ENCODE data around the gene MTMR10. TPM values are rescaled to one million over a fixed set of nuclear protein-coding genes. Genes with fewer than 3 reads are reported as not detected.

MTMR10 gene
- 16.8 TPM for total RNA-seq

GRCh38 chr15:30991255-30992235, at the start of gene MTMR10:
MTMR10 (minus strand) TSS chr15:30991628; CDS start chr15:30991506, 122 bp downstream.

DNA sequence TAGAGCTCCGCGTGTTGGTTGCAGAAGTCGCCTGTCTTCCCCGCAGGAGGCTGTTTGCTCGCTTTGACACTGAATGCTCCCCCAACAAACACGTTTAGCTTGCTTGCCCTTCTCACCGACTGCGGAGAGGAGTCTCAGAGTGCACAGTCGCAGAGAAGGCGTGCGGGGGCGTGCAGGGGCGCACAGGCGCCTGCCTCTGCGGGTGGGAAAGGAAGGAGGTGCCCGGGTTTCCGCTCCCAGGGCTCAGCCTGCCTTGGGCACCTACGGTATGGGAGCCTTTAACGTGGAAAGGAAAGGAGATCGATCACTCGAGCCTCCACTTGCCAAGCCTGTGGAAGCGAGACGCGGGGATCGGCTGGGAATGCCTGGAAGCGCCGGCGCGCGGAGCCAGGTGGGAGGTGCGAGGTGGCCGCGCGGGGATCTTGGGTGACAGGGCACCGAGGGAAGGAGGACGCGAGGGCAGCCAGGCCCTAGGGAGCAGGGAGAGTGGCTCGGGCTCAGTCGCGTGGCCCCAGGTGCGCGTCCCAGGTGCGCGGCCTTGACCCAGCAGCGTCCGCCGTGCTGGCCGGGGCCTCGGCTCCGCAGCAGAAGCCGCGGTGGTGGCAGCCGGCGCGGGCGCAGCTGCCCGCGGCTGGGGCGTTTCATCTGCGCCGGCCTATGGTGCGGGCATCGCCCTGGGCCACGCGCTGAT, 87.8 kb downstream of the MTMR10 start, which contains the start of gene FAN1:
Gene FAN1, plus strand, starts transcription at position 419 of the 691 bp plus-strand sequence. CDS start 749 bp downstream, outside the sequence.

Small RNA genes within 50 kb of the gene (small RNA-seq; reads per million reads assigned to genes)
- not detected for gene RNU6-466P

Other genes starting within 250 kb of the MTMR10 start
- gene FAN1, start 87.7 kb downstream of the MTMR10 start, total RNA-seq, result 30.7 TPM
- not detected for gene TRPM1, start 110.1 kb upstream of the MTMR10 start, total RNA-seq